Kidney (tissue), 14 donors: Measurements from ENCODE around the gene KRTAP22-2. TPM values are rescaled to one million over a fixed set of nuclear protein-coding genes. Genes with fewer than 3 reads are reported as not detected.

Experiments used
- DNase-seq, 5 donors: peaks; one replicate each; pipeline ENCODE4 v3.0.0-alpha.2; 2013 to 2020
- FAIRE-seq: peaks from 2 replicates; lab custom pipeline; 2012; peaks lifted over from hg19 to GRCh38; lab: Jason Lieb, UNC
- H3K27ac ChIP-seq, 2 donors: one replicate each; pipeline ENCODE4 v1.7.0; 2013; ENCODE audit warnings: low read depth in 2 of 2, low read length in 2 of 2, inconsistent platforms in 1 of 2
- H3K27me3 ChIP-seq: one replicate; pipeline ENCODE4 v1.7.1; 2013; ENCODE audit warnings: low read length, inconsistent platforms; ENCODE audit not compliant: control insufficient read depth, insufficient read depth
- H3K36me3 ChIP-seq, 3 donors: one replicate each; pipeline versions ENCODE4 v1.7.0 to v1.7.1; 2013; ENCODE audit warnings: low read length in 3 of 3, control low read depth in 1 of 3, inconsistent platforms in 1 of 3; ENCODE audit not compliant: insufficient read depth in 3 of 3, control insufficient read depth in 2 of 3
- H3K4me1 ChIP-seq, 3 donors: one replicate each; pipeline versions ENCODE4 v1.7.0 to v1.7.1; 2013; ENCODE audit warnings: low read length in 3 of 3, inconsistent platforms in 1 of 3, low read depth in 1 of 3; ENCODE audit not compliant: control insufficient read depth in 2 of 3, insufficient read depth in 2 of 3
- H3K4me3 ChIP-seq, 3 donors: one replicate each; pipeline versions ENCODE4 v1.7.0 to v1.8.1; 2013; ENCODE audit warnings: low read length in 3 of 3, control low read depth in 1 of 3, inconsistent platforms in 1 of 3
- H3K9ac ChIP-seq, 3 donors: one replicate each; pipeline versions ENCODE4 v1.7.0 to v1.7.1; 2013; ENCODE audit warnings: low read length in 3 of 3, control low read depth in 1 of 3, inconsistent platforms in 1 of 3
- H3K9me3 ChIP-seq, 3 donors: one replicate each; pipeline versions ENCODE4 v1.7.0 to v1.7.1; 2013; ENCODE audit warnings: low read length in 3 of 3, control low read depth in 1 of 3, inconsistent platforms in 1 of 3; ENCODE audit not compliant: control insufficient read depth in 2 of 3, insufficient read depth in 1 of 3
- intact Hi-C: fragments of 100-400 bp; cut with DNase I; formaldehyde crosslinking; loops from one replicate; pipeline ENCODE4 v1.11.1; 2022
- polyA plus RNA-seq: library from polyadenylated mRNA; stranded (reverse); fragments of 350-450 nt; fragmentation: Illumina TruSeq; extraction: RNeasy Lipid Tissue Mini Kit (QIAGEN cat#74804); gene quantifications from one replicate; pipeline ENCODE4 v1.2.3, GENCODE V29; 2014; ENCODE audit warnings: low read depth, low replicate concordance; ENCODE audit not compliant: insufficient read depth
- total RNA-seq: library from RNA; stranded (reverse); fragmentation: NEBNext Ultra II Directional; extraction: Animal tissue kit (Norgen Biotek cat#: 25700); gene quantifications from one replicate; pipeline ENCODE4 v1.2.1, GENCODE V29; 2021
- TF ChIP-seq, protein P1 (sequence below): IDR thresholded peaks from 3 replicates; pipeline ENCODE4 v1.5.1; 2012; ENCODE audit warnings: mild to moderate bottlenecking, moderate library complexity, borderline replicate concordance; ENCODE audit not compliant: insufficient read depth; ENCODE audit errors: extremely low read depth
- donor health status: control.
- donor health status: control.
- donor health status: control.
- donor health status: control.
- donor health status: control.
- donor health status: DM: yes; HTN: yes; CAD: no.
- donor health status: Normal renal cell carcinoma (clear cell type).

Gene KRTAP22-2
- total and polyA plus RNA-seq, 2 donors from 2014 or later = not detected

- no peaks in the 10 kb centered on the region for H3K4me1 ChIP-seq
- H3K4me3 ChIP-seq = no peak overlapping the region
- no peak overlapping the region for H3K9ac ChIP-seq
- no peak overlapping the region for H3K27ac ChIP-seq
- H3K27me3 ChIP-seq = no peaks in the 10 kb centered on the region
- no peak for FAIRE-seq
- H3K9me3 ChIP-seq = no peaks in the 10 kb centered on the region
- no peaks in the 10 kb centered on the region for H3K36me3 ChIP-seq
- TF ChIP-seq, protein P1, sequence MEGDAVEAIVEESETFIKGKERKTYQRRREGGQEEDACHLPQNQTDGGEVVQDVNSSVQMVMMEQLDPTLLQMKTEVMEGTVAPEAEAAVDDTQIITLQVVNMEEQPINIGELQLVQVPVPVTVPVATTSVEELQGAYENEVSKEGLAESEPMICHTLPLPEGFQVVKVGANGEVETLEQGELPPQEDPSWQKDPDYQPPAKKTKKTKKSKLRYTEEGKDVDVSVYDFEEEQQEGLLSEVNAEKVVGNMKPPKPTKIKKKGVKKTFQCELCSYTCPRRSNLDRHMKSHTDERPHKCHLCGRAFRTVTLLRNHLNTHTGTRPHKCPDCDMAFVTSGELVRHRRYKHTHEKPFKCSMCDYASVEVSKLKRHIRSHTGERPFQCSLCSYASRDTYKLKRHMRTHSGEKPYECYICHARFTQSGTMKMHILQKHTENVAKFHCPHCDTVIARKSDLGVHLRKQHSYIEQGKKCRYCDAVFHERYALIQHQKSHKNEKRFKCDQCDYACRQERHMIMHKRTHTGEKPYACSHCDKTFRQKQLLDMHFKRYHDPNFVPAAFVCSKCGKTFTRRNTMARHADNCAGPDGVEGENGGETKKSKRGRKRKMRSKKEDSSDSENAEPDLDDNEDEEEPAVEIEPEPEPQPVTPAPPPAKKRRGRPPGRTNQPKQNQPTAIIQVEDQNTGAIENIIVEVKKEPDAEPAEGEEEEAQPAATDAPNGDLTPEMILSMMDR = no peak
- intact Hi-C loops = no loop called here
- no peak for DNase-seq
Observed at GRCh38 chr21:30623362-30623761, 33.2 kb upstream of the KRTAP22-2 start.

- DNase-seq (no peak), FAIRE-seq (no peak)
- Histone ChIP-seq H3K4me3 (no peak within 1 kb of the TSS), H3K9ac (no peak within 1 kb of the TSS), H3K27ac (no peak within 1 kb of the TSS), H3K27me3 (no peaks in the 10 kb centered on the region), H3K9me3 (no peaks in the 10 kb centered on the region), H3K36me3 (no peaks in the 10 kb centered on the region), H3K4me1 (no peaks in the 10 kb centered on the region)
- intact Hi-C loops = no loop called here
- TF ChIP-seq, protein P1 = no peak
Observed at GRCh38 chr21:30620522-30620921, 30.3 kb upstream of the KRTAP22-2 start, which contains the start of gene KRTAP20-4. Gene KRTAP20-4 (plus strand): TSS chr21:30620627.

DNA sequence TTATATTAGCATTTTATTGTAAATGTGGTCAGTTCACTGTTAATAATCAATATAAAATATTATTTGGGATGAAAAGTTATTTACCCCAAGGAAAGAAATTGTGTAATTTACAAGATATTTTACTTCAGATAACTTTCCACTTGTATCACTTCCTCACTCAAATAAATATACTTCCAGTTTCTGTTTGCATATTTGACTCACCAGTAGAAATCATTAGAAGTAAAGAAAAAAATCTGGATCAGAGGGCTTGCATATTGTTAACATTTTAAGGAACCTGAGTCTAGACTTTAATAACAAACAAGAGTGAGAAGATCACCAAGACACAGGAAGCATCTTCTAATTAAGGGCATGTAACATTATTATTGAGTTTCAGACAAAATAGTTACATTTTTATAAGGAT is 29.9 kb upstream of the KRTAP22-2 start:
- FAIRE-seq = no peak

GRCh38 chr21:30616125-30616524 is 25.9 kb upstream of the KRTAP22-2 start, which contains the start of gene KRTAP20-1:
Gene KRTAP20-1 (plus strand): TSS chr21:30616425. CDS start chr21:30616455, 30 bp downstream.
- no peak for FAIRE-seq
- no peaks in the 10 kb centered on the region for H3K4me1 ChIP-seq
- no peaks in the 10 kb centered on the region for H3K27me3 ChIP-seq
- intact Hi-C loops = no loop called here
- no peaks in the 10 kb centered on the region for H3K9me3 ChIP-seq
- TF ChIP-seq, protein P1 = no peak
- DNase-seq = no peak
- no peak within 1 kb of the TSS for H3K9ac ChIP-seq
- H3K36me3 ChIP-seq = no peaks in the 10 kb centered on the region
- no peak within 1 kb of the TSS for H3K4me3 ChIP-seq
- H3K27ac ChIP-seq = no peak within 1 kb of the TSS

More for the DNA sequence above, 29.9 kb upstream of the KRTAP22-2 start:
- no peak for DNase-seq
- Histone ChIP-seq H3K4me3 (no peak overlapping the region), H3K9ac (no peak overlapping the region), H3K27me3 (no peaks in the 10 kb centered on the region), H3K9me3 (no peaks in the 10 kb centered on the region), H3K4me1 (no peaks in the 10 kb centered on the region), H3K36me3 (no peaks in the 10 kb centered on the region), H3K27ac (no peak overlapping the region)
- intact Hi-C loops = no loop called here
- TF ChIP-seq, protein P1 = no peak
